ENCODE results near the gene CTSC.

CTSC gene
- 56.0 to 97.6 (median 83.1) reads per million in 4 donors for total RNA-seq

DNA sequence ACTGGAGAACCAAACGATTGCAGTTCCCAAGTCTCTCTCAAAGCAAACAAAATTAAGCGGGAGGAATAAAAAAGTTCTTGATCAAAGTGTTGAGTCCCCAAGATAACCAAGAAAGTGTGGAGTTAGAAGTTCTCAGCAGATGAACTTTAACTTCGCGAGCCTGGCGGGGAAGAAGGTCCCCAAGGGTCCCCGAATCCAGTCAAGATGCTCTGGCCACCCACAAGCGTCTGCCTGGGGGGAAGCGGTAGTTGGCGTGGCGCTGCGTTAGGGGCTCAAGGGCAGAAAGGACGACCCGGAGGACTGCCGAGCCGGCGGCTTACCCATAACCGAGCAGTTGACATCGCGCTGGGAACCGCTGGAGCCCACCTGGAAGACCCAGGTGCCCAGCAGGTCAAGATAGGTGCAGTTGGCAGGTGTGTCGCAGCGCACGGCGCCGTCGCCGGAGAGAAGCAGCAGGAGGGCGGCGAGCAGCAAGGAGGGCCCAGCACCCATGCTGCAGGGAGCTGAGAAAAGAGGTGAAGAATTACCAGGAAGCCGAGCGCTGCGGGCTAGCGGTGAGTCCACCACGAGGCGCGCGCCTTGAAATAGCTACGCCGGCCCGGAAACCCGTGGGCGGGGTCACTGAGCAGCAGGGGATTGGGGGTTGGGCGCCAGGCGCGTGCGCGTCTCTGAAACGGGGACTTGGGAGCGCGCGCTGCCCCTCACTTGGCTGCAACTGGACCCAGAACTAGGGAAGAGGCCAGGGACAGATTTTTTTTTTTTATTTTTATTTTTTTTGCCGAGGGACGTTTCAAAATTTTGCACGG, at the start of gene CTSC:
Gene CTSC, minus strand, starts transcription at position 556 of the 806 bp plus-strand sequence. Its CDS starts 64 bp downstream, at position 492.
- DNase-seq: peak; percentile 76 to 95 (median 84)

DNA sequence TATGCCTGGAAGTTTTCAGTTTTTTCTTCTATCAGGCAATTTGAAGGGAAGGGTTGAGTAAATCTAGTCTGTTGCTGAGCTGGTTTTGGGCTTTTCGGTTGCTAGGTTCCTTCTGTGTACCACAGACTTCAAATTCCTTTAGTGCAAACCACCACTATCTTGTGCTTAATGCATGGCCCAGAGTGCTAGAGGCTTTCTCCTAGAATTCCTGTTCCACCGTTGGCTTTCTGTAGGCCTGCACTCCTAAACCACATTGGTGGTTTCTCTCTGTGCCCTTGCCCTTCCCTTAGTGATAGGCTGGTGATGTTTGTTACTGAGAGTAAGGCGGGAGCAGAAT, 47.1 kb upstream of the CTSC start:
- DNase-seq: no peak

GRCh38 chr11:88384004-88384668, 46.6 kb upstream of the CTSC start:
- no peak for DNase-seq

- DNase-seq: no peak
Measured at GRCh38 chr11:88383447-88383846, 45.9 kb upstream of the CTSC start.

- no peak for DNase-seq
Measured at GRCh38 chr11:88379130-88379529, 41.6 kb upstream of the CTSC start.

DNA sequence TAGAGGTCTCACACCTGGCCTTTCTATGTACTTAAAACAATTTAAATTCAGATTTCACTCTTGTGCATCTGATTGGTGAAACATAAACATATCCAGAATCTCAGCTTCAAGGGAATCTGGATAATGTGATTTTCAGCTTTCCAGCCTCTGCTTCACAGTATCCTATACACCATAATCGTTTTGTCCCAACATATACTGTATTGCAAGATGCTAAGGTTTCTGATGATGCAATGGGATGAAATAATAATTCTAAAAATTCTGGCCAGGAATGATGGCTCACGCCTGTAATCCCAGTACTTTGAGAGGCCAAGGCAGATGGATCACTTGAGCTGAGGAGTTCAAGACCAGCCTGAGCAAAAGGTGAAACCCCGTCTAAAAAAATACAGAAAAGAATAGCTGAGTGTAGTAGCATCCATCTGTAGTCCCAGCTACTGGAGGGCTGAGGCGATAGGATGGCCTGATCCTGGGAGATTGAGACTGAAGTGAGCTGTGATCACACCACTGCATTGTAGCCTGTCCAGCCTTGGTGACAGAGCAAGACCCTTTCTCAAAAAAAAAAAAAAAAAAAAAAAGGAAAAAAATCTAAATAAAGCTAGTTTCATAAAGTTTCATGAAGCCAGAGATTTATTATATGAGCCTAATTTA, 41.0 kb upstream of the CTSC start:
- no peak for DNase-seq

- no peak for DNase-seq
Measured at GRCh38 chr11:88377646-88378045, 40.1 kb upstream of the CTSC start.

DNA sequence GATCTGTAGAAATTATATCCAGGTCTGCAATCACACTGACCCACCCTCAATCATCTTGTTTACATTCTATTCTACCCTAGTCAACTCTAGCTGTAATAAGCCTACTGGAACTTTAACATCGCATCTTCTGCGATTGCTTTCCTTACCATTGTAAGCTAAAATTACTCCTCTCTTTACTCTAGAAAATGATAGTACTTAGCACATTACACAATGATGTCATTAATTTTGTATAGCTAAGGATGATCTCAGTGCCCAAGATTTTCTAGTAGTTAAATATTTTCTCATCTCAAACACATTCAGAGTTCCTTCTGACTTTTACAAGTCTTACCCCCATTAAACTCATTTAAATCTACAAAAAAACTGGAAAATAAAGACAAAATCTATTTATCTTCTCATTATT, 39.6 kb upstream of the CTSC start:
- no peak for DNase-seq

GRCh38 chr11:88375927-88376470, 38.5 kb upstream of the CTSC start:
- DNase-seq: no peak

- DNase-seq: no peak
Measured at GRCh38 chr11:88370782-88371181, 33.2 kb upstream of the CTSC start.

DNA sequence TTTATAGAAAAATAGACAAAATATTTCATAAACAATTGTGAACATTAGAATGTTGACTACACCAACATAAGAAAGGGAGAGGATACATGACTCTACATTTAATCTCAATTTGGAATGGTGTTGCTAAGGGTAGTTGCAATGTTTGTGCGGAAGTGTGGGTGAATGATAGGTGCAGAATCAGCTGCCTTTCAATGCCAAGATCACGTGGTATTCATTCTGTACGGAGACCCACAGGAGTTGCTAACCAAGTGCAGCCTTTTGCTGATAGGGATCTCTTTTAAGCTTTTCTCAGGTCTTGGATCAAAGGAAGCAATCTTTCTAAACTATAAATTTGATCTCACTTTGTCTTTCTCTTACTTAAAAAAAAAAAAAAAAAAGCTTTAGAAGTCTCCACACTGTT, 29.8 kb upstream of the CTSC start:
- peak in 2 of 5 donors; percentile 9 to 19 for DNase-seq

GRCh38 chr11:88363648-88364065, 26.1 kb upstream of the CTSC start:
- no peak for DNase-seq

- DNase-seq: no peak
Measured at GRCh38 chr11:88363004-88363403, 25.5 kb upstream of the CTSC start.

- no peak for DNase-seq
Measured at GRCh38 chr11:88360141-88360540, 22.6 kb upstream of the CTSC start.

- DNase-seq: peak in 1 of 5 donors; percentile 50
Measured at GRCh38 chr11:88359541-88359940, 22.0 kb upstream of the CTSC start.

DNA sequence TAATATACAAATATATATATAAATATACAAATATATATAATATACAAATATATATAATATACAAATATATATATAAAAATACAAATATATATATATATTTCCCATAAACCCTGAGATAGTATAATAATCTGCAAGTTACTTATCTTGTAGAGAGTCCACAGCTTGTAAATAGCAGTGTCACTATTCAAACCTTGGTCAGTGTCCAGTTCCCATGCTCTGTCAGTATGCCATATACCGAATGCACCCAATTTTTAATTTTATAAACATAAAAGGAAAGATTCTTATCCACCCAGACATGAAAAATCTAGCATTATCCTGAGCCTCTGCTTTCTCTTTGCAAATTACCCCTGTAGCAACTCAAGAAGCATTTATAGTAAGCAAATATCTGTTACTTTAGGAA, 21.6 kb upstream of the CTSC start:
- no peak for DNase-seq

GRCh38 chr11:88358040-88358431, 20.5 kb upstream of the CTSC start:
- no peak for DNase-seq

DNA sequence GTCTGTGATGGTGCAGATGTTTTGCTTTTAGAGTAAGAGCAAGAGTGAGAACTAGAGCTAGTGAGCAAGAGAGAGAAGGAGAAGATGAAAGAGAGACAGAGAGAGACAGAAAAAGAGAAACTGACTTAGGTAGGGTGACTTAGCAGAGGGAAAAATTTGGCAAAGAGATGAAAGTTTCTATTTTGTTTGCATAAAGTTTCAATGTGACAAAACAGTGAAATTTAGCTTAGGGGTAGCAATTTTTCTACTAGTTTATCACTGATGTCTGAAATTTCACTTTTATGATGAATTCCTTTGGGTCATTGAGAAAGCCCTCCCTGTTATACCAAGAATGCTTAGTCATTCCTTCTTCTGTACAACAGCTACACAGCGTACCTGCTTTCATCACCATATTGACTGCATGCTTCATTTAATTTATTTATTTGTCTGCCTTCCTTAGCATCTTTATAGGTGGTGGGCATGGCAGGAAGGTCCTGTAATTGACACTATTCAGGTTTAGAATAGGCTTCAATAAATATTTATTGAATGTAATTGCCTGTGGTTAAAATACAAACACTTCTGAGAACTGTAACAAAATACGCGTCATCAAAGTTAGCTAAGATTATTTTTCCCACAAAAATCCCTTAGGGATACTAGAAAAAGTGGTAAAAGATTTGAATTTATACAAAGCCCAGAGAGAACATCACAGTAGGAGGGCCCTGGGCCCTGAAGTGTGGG, 19.9 kb upstream of the CTSC start:
- peak in 1 of 5 donors; percentile 68 for DNase-seq

DNA sequence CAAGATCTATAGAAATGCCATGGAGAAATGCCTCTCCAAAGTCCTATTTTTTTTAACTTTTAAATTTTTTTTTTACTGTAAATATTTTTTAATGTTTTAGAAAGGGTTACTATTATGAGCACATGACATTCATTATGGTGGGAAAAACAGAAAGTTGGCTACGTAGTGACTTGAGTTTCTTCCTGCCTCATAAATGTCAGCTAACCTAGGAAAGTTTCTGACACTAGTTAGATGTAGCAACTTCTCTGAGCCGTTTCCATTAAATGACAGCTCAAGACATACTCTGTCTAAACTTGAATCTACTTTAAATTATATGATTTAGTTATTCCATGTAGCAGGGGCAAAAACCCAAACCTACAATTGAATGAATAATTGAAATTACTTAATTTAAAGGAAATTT, 18.4 kb upstream of the CTSC start:
- DNase-seq: no peak

DNA sequence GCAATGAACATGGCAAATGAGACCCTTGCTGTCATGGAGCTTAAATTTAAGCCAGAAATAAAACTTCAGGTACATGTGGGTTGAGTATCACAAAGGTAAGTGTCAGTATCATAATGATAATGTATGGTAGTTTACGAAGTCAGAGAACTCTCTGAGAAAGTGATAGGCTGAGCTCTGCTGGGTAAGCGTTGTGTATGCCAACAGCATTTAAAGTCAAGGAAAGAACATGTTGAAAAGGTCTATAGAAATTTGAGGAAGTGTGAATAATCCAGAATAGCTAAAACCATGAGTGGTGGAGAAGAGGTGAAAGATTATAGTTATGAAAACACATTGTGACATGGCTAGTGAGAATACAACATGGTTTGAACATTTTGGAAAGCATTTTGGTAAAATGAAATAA, 17.4 kb upstream of the CTSC start:
- DNase-seq: no peak

GRCh38 chr11:88353835-88354496, 16.4 kb upstream of the CTSC start:
- peak in 1 of 5 donors; percentile 50 for DNase-seq

DNA sequence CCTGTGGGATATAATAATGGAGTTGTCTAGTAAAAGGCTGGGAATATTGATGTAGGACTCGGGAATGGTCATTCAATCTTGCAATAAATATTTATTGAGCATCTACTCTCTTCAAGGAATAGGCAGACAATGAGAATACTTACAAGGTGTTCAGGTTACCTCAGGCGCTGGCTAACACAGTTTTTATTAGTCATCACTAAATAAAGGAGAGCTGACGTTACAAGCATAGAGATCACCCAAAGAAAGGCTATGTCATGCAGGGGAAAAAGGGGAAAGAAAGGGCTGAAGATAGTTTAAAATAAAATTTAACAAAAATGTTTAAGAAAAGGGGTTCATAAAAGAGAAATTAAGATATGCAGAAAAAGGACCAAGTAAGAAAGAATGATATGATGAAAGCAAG, 15.8 kb upstream of the CTSC start:
- DNase-seq: no peak
